ENCODE measurements around the gene MUC4.

The MUC4 gene

GRCh38 chr3:195811756-195812155 is at the start of gene MUC4:
Gene MUC4 (minus strand): TSS chr3:195811929. CDS start chr3:195811817, 112 bp downstream.
- DNase-seq: peak; percentile 82

DNA sequence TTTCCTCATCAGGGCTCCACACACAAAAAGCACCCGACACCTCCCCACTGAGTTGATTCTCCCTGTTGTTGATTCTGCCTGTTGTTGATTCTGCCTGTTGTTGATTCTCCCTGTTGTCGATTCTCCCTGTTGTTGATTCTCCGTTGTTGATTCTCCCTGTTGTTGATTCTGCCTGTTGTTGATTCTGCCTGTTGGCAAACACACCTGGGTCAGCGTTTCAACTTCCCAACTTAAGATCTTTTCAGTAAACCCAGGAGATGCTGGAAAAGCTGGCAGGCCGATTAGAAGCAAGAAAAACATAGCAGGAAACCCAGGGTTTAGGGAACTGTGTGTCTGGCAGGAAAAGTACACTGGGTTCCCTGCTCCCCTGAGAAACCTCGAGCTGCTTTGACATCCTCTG is 48.7 kb upstream of the MUC4 start:
- no peak for DNase-seq

- DNase-seq: no peak
Measured at GRCh38 chr3:195859846-195860411, 48.2 kb upstream of the MUC4 start.

GRCh38 chr3:195859061-195859845 is 47.5 kb upstream of the MUC4 start:
- peak; percentile 60 for DNase-seq

DNA sequence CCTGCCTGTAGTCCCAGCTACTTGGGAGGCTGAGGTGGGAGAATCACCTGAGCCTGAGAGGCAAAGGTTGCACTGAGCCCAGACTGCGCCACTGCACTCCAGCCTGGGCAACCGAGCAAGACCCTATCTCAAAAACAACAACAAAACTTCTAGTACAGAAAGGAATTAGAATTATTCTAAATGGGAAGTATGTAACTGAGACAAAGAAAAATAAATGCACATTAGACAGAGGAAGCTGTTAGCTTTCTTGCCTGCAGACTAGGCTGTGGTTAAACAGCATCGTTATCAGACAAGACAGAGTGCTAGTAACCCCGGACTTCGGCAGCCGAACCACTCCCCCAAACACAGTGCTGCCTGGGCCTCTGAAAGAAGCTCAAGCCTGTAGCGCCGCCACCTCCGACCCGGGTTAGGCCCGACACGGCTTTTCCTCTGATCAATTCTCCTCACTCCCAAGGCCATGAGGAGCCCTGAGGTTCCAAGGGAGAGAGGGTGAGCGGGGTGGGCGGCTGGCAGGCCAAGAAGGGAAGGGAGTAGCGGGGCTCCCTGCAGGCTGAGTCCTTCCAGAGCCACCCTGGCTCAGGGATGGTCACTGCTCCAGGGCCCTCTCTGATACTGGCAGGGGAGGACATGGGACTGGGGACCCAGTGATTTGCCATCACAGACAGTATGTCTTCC is 44.8 kb upstream of the MUC4 start:
- DNase-seq: no peak

DNA sequence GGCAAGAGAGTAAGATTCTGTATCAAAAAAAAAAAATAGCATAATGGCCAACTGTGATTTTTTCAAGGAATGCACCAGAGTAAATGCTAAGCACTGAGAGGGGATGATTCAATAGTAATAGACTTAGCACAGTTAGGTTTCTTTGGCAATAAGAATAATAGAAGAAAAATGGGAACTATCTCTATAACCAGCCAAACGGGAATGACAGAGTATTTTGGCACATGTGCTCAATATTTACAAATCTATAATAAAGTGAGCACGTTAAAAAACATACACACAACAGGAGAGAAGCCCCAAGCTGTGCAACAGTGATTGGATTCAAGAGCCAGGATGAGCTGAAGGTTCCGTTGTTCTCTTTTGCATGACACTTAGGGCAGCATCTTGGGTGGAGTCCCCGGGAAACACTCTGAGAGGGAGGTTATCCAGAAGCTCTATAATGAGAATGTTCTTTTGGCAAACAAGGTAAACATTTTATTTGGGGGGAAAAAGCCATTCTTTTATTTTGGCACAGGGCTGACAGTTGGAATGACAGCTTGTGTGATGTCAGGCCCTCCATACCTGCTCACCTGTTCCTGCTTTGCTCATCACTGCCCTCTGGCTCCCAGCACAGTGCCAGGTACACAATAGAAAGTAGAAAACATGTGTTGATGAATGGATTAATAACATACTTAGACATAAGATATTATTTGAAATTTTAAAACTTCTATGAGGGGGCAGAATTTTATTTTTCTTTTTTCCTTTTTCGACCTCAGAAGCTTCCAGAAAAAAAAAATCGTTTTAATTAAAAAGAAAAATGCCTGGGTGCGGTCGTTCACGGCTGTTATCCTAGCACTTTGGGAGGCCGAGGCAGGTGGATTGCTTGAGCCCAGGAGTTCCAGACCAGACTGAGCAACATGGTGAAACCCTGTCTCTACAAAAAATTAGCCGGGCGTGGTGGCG is 44.0 kb upstream of the MUC4 start:
- no peak for DNase-seq

DNA sequence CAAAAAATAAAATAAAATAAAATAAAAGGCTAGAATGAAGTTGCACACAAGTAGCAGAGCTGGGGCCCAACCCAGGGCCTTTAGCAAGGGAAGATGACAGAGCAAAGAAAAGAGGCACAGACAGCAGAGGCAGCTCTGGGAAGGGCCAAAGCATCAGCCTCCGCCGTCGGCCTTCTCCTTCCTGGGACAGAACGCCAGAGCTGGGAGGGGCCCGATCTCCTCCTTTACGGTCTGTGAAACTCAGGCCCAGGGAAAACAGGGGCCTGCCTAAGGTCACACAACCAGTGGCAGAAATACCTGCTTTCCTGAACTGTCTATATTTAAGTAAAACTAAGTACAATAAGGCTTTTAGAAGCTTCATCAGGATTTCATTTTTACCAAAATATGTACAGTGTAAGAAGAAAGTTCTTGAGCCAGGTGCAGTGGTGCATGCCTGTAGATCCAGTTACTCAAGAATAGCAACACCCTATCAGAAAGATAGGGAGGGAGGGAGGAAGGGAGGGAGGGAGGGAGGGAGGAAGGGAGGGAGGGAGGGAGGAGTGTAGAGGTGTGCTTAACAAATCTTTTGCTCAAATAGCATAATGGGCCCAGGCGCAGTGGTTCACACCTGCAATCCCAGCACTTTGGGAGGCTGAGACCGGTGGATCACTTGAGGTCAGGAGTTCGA is 43.0 kb upstream of the MUC4 start:
- no peak for DNase-seq

DNA sequence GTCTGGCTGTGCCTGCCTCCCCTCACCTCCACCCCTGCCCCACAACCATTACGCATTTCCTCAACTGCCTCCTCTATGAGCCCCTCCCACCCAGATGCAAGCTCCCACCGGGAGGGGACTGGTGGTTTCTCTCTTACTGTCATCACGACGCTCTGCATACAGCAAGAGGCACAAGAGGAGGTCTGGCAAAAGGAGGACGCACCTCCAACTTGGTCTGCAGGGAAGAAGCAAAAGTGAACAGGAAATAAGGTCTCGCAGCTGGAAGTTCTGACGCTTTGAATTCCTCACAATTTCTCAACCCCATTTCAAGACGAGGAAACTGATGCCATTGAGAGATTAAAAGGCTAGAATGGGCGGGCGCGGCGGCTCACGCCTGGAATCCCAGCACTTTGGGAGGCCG is 42.3 kb upstream of the MUC4 start:
- DNase-seq: no peak

DNA sequence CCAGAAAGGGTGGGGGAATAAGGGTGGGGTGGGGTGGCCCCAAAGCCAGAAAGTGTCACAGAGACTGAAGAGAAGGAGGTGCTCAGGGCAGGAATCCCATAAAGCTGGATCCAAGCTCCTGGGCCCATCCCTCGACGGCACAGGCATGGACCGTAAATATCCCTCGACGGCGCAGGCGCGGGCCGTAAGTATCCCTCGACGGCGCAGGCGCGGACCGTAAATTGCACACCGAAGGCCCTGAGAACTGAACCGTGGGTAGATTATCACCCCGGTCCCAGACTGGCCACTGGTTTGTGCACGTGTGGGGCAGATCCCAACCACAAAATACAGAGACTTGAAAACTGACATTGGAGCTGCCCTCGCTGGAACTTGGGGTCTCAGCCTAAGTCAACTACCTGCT is 41.3 kb upstream of the MUC4 start:
- no peak for DNase-seq

GRCh38 chr3:195850857-195851543 is 39.3 kb upstream of the MUC4 start:
- DNase-seq: peak; percentile 89

DNA sequence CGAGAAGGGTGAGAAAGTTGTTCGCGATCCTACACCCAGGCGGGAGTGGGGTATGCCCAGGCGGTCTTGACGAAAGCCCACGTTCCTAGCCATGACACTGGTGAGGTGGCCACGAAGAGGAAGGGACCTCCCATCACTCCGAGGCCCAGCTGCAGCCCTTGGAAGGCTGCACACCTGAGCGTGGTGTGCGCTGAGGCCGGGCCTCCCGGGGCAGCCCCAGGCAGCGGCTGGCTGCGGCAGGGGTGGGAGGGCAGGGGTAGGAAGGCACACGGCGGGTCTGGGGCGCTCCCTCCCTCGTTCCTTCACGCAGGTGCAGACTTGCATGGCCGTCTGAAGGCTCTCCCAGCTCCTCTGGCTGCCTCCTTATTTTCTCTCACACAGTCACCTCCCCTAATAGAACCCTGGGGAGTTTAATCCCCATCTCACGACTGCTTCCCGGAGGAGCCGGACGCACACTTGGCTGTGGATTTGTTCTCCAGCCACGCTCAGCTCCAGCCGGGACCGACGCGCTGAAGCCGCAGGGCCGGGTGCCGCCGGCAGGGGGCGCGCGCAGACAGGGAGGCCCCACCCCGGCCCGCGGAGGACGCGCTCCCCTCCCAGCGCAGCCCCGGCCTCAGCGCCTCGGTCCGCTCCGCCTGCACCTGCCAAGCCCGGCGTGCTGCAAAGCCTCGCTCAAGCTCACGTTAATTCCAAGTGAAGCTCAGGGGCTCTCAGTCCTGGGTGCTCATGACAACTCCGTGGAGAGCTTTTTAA is 37.8 kb upstream of the MUC4 start:
- DNase-seq: peak; percentile 73

DNA sequence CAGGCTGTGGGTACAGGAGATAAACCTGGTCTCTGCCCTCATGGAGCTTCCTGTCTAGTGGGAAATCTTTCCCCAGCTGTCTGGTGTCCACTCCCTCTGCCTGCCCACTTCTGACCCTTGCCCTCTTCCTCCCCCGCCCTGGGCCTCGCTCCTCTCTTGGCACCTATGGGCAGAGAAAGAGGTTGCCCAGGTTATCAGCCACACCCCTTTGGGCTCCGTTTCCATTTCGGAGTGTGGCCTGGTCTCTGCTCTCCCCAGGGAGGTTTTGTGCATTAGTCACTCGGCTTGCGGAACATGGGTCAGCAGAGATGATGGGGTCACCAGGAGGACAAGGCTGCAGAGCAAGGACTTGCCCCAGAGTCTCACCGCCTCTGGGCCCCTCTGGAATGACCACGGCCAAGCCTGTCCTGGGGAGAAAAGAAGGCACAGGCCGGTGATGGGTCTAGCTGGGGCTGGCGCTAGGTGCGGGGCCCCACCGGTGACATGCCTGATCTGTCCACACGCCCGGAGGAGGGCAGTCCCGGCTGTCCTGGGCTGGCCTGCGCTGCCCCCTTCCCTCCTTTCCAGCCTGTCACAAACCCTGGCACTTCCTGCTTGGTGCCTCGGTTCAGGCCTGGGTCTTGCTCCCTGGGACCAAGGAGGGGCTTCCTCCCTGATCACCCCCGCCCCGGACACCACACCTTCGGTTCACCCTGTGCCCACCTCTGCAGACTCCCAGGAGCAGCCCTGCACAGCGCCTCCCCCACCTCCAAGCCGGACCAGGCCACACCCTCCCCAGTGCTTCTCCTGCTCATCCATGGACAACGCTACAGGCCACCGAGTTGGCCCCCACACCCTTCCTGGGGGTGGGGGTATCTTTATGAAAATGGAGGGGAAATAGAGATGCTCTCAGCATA is 35.6 kb upstream of the MUC4 start:
- DNase-seq: no peak

DNA sequence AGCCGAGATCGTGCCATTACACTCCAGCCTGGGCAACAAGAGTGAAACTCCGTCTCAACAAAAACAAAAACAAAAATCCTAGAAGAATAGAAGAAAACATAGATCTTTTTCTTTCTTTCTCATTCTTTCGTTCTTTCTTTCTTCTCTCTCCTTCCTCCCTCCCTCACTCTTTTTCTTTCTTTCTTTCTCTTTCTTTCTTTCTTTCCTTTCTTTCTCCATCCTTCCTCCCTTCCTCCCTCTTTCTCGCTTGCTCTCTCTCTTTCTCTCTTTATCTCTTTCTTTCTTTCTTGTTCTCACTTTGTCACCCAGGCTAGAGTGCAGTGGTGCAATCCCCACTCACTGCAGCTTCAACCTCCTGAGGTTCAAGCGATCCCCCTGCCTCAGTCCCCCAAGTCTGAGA is 33.8 kb upstream of the MUC4 start:
- DNase-seq: no peak

DNA sequence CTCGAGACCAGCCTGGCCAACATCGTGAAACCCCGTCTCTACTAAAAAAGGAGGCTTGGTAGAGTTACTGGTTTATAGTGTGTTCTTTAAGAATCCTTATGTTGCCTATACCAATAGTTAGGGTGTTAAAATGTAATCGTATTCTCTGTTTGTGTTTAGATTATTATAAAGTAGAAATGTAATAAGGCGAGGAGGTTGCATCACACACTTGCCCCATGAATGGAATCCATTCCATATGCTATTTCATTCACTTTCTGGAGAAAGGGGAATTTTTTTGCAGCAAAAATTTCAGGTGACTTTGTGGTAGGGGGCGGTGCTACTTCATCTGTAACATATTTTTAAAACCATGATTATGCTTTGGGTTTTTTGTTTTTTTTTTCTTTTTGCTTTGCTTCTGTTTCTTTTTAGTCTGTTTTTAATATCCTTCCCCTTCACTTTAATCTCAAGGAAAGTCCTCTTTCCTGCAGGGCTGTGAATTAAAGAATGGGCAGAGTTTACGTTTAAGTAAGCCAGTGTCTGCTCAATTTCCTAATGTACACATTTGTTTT is 33.0 kb upstream of the MUC4 start:
- DNase-seq: no peak

GRCh38 chr3:195839260-195840010 is 27.7 kb upstream of the MUC4 start:
- peak; percentile 84 for DNase-seq

DNA sequence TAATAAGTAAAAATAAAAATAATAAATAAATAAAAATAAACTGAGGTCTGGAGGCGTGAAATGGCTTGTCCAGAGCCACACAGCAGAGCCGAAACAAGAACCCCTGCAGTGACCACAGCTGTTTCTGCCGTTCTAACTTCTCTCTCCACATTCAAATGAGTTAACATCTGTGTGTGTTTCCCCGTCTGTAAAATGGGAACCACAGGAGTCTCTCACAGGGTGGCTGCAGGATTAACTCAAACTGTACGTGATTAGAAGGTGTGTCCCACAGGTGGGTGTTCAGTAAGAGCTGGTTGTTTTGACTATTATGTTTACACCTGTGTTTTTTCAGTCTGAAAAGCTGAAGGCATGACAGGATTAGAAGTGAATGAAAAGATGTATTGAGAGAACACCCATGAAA is 27.0 kb upstream of the MUC4 start:
- no peak for DNase-seq

DNA sequence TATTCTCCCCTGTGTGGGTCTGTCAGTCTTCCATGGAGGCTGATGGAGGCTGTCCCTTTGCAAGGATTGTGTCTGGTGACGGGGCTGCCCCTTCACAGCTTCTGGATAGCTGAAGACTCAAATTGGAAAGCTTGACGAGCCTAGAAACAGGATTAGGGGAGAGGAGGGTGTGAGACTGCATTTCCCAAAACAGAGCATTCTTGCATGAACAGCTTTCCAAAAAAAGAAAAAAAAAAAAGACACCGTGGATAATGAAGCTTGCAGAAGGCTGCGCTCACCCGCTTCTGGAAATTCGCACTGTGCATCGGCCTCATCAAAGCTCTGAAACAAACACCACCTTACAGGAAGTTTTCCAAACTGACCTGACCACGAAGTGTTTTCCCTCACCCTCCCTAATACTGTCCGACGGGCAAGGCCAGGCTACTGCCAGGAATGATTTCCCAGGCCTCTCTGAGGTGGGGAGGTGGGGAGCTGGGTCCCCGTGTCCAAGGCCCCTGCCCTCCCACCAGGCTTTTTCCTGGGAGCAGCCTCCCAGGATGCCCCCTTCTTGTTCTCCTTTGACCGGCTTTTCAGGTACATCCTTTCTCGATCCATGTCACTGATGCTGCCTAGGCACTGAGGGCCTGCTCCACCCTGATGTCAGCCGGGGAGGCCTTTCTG is 24.9 kb upstream of the MUC4 start:
- DNase-seq: no peak

GRCh38 chr3:195835791-195836190 is 24.1 kb upstream of the MUC4 start:
- DNase-seq: no peak
